Right lung (tissue), 5 donors: Measurements from ENCODE around the gene NDUFV2. TPM values are rescaled to one million over a fixed set of nuclear protein-coding genes. Genes with fewer than 3 reads are reported as not detected.
"Not testable (repeated sequence)": the region's sequence is repeated elsewhere in the genome, so short reads cannot be mapped to it uniquely, and the experiment has no call there.

Source experiments
- DNase-seq, 2 donors: peaks; one replicate each; pipeline ENCODE4 v3.0.0-alpha.2; 2013
- polyA plus RNA-seq, 5 donors: library from polyadenylated mRNA; unstranded; fragments of 120-200 nt; gene quantifications; one replicate each; pipeline versions ENCODE4 v1.2.1 to v1.2.3, GENCODE V29; 2013; ENCODE audit warnings: inconsistent platforms in 1 of 5, low replicate concordance in 1 of 5; ENCODE audit not compliant: insufficient read length in 5 of 5, insufficient read depth in 1 of 5

The NDUFV2 gene
- polyA plus RNA-seq, 5 donors = 87.4 to 122 (median 101) TPM

- no peak for DNase-seq
These were observed 14.2 kb upstream of the NDUFV2 start for GRCh38 chr18:9088252-9088651.

GRCh38 chr18:9088727-9089126 lies 13.8 kb upstream of the NDUFV2 start:
- not testable (repeated sequence) for DNase-seq

- no peak for DNase-seq
These were observed 11.9 kb upstream of the NDUFV2 start for GRCh38 chr18:9090578-9090977.

- no peak for DNase-seq
These were observed 11.4 kb upstream of the NDUFV2 start for GRCh38 chr18:9091066-9091476.

- no peak for DNase-seq
These were observed 9.8 kb upstream of the NDUFV2 start for GRCh38 chr18:9092665-9093064.

- not testable (repeated sequence) for DNase-seq
These were observed 9.4 kb upstream of the NDUFV2 start for GRCh38 chr18:9093109-9093508.

GRCh38 chr18:9094307-9095226 lies 7.9 kb upstream of the NDUFV2 start:
- DNase-seq = no peak

- DNase-seq = no peak
These were observed 7.0 kb upstream of the NDUFV2 start for GRCh38 chr18:9095297-9096006.

GRCh38 chr18:9096007-9096371 lies 6.5 kb upstream of the NDUFV2 start:
- DNase-seq = no peak

- DNase-seq = no peak
These were observed 5.8 kb upstream of the NDUFV2 start for GRCh38 chr18:9096685-9097084.

GRCh38 chr18:9097349-9097748 lies 5.2 kb upstream of the NDUFV2 start:
- no peak for DNase-seq

GRCh38 chr18:9100796-9101195 lies 1.7 kb upstream of the NDUFV2 start:
- no peak for DNase-seq

- DNase-seq = peak; percentile 53 to 61
These were observed 580 bp upstream of the NDUFV2 start for GRCh38 chr18:9101730-9102507.

- DNase-seq = peak; percentile 25 to 40
These were observed 926 bp downstream of the NDUFV2 start for GRCh38 chr18:9103376-9103873.

- DNase-seq = no peak
These were observed 1.9 kb downstream of the NDUFV2 start for GRCh38 chr18:9104244-9104901.

GRCh38 chr18:9105420-9105819 lies 2.9 kb downstream of the NDUFV2 start:
- no peak for DNase-seq

- DNase-seq = no peak
These were observed 3.6 kb downstream of the NDUFV2 start for GRCh38 chr18:9106094-9106493.

GRCh38 chr18:9106800-9107584 lies 4.5 kb downstream of the NDUFV2 start:
- DNase-seq = no peak

GRCh38 chr18:9108911-9109310 lies 6.4 kb downstream of the NDUFV2 start:
- DNase-seq = no peak

- DNase-seq = no peak
These were observed 7.0 kb downstream of the NDUFV2 start for GRCh38 chr18:9109523-9109922.
